HL-60 (cell line): ENCODE measurements around the gene PDSS2.

Experiments used
- GABPA ChIP-seq: IDR thresholded peaks from 2 replicates; pipeline ENCODE4 v1.6.1; 2012; ENCODE audit warnings: low read depth
- POLR2AphosphoS5 ChIP-seq: IDR thresholded peaks from 2 replicates; pipeline ENCODE4 v1.6.1; 2012; ENCODE audit warnings: low read depth
- TF ChIP-seq, protein P1 (sequence below): IDR thresholded peaks from one replicate; pipeline ENCODE4 v1.5.1; 2011; ENCODE audit warnings: low read length, control low read depth, inconsistent platforms; ENCODE audit not compliant: insufficient read depth

DNA sequence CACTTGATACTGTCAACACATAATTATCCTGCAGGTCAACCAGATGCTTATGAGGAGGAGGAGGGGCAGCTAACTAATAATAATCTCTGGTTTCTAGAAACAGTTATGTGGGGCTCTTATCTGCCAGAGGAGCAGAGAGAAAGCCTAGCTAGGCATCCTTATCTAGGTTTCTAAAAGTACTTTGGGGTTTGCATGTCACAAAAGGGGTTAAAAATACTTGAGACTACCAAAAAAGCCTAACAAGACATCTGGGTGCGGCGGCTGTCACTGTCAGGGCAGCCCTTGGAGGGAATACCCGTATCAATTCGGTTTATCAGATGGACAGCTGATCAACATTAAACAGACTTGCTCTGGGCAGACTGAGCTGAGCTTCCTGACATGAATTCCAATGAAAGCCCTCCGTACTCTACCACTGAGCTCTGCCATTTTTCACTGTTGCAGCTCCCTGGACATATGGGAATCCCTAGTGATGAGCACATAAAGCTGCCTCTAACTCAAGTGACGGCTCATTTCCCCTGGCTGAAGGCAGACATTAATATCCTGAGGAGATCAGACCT, 166.6 kb downstream of the PDSS2 start:
- TF ChIP-seq, protein P1, sequence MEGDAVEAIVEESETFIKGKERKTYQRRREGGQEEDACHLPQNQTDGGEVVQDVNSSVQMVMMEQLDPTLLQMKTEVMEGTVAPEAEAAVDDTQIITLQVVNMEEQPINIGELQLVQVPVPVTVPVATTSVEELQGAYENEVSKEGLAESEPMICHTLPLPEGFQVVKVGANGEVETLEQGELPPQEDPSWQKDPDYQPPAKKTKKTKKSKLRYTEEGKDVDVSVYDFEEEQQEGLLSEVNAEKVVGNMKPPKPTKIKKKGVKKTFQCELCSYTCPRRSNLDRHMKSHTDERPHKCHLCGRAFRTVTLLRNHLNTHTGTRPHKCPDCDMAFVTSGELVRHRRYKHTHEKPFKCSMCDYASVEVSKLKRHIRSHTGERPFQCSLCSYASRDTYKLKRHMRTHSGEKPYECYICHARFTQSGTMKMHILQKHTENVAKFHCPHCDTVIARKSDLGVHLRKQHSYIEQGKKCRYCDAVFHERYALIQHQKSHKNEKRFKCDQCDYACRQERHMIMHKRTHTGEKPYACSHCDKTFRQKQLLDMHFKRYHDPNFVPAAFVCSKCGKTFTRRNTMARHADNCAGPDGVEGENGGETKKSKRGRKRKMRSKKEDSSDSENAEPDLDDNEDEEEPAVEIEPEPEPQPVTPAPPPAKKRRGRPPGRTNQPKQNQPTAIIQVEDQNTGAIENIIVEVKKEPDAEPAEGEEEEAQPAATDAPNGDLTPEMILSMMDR: no peak
- no peak for TF ChIP-seq GABPA
- TF ChIP-seq POLR2AphosphoS5: no peak
